Uterus (tissue), 4 donors: ENCODE measurements around the gene GPHB5. TPM values are rescaled to one million over a fixed set of nuclear protein-coding genes. Genes with fewer than 3 reads are reported as not detected.

Experiments
- DNase-seq, 2 donors: peaks; one replicate each; pipeline ENCODE4 v3.0.0-alpha.2; 2019 to 2020
- H3K27ac ChIP-seq, 2 donors: fragments of 200-600 bp; sonication (generic); 1 replicate in 1 of 2; 2 replicates in 1 of 2; pipeline ENCODE4 v1.5.1; 2016 to 2018
- H3K27me3 ChIP-seq, 2 donors: fragments of 200-600 bp; sonication (generic); one replicate each; pipeline ENCODE4 v1.5.1; 2018 to 2019; ENCODE audit warnings: control low read depth in 1 of 2
- H3K36me3 ChIP-seq, 2 donors: fragments of 200-600 bp; sonication (generic); one replicate each; pipeline ENCODE4 v1.5.1; 2019; ENCODE audit warnings: control low read depth in 1 of 2
- H3K4me1 ChIP-seq, 2 donors: fragments of 200-600 bp; sonication (generic); one replicate each; pipeline ENCODE4 v1.5.1; 2018 to 2019; ENCODE audit warnings: control low read depth in 1 of 2
- H3K4me3 ChIP-seq, 2 donors: fragments of 200-600 bp; sonication (generic); 1 replicate in 1 of 2; 2 replicates in 1 of 2; pipeline ENCODE4 v1.5.1; 2018 to 2019; ENCODE audit warnings: mild to moderate bottlenecking in 1 of 2
- H3K9me3 ChIP-seq, 2 donors: fragments of 200-600 bp; sonication (generic); one replicate each; pipeline ENCODE4 v1.5.1; 2019; ENCODE audit warnings: control low read depth in 1 of 2
- POLR2A ChIP-seq, 2 donors: fragments of 450-650 bp; IDR thresholded peaks; one replicate each; pipeline ENCODE4 v1.6.1; 2016; ENCODE audit warnings: antibody characterized with exemption in 2 of 2, mild to moderate bottlenecking in 1 of 2, moderate library complexity in 1 of 2
- intact Hi-C: fragments of 100-400 bp; cut with DNase I; formaldehyde crosslinking; loops from one replicate; pipeline ENCODE4 v1.15.1; 2023; ENCODE audit warnings: low total_unique reads
- total RNA-seq, 4 donors: library from RNA; depleted of rRNA in 3 of 4; stranded (reverse); fragments of >200 nt in 3 of 4; gene quantifications; one replicate each; pipeline versions ENCODE4 v1.1.0 to v1.2.4, GENCODE V29; 2014 to 2023
- TF ChIP-seq, protein P1 (sequence below), 4 experiments: fragments of 200-600 bp in 2 of 4; fragments of 450-650 bp in 2 of 4; sonication (generic) in 2 of 4; IDR thresholded peaks; one replicate each; pipeline ENCODE4 v1.5.1; 2016 to 2019; ENCODE audit warnings: antibody characterized with exemption in 4 of 4, mild to moderate bottlenecking in 2 of 4, moderate library complexity in 1 of 4
- donor health status: DM: yes; HTN: yes; CAD: no.

Gene GPHB5
- total RNA-seq, 4 donors from 2014 or later = not detected

GRCh38 chr14:63273129-63273528 is 45.6 kb downstream of the GPHB5 start:
- DNase-seq = no peak
- intact Hi-C loops = loop anchor here (10.0 kb wide), 1 partner anchor 98 kb away; no protein-coding TSS in a partner anchor
- no peak for TF ChIP-seq POLR2A (IDR thresholded peaks at IDR 0.05)
- TF ChIP-seq, protein P1, sequence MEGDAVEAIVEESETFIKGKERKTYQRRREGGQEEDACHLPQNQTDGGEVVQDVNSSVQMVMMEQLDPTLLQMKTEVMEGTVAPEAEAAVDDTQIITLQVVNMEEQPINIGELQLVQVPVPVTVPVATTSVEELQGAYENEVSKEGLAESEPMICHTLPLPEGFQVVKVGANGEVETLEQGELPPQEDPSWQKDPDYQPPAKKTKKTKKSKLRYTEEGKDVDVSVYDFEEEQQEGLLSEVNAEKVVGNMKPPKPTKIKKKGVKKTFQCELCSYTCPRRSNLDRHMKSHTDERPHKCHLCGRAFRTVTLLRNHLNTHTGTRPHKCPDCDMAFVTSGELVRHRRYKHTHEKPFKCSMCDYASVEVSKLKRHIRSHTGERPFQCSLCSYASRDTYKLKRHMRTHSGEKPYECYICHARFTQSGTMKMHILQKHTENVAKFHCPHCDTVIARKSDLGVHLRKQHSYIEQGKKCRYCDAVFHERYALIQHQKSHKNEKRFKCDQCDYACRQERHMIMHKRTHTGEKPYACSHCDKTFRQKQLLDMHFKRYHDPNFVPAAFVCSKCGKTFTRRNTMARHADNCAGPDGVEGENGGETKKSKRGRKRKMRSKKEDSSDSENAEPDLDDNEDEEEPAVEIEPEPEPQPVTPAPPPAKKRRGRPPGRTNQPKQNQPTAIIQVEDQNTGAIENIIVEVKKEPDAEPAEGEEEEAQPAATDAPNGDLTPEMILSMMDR (IDR thresholded peaks at IDR 0.05) = no peak
- no peaks in the 10 kb centered on the region for H3K27me3 ChIP-seq
- H3K36me3 ChIP-seq = no peaks in the 10 kb centered on the region
- H3K27ac ChIP-seq = peak overlapping the region; percentile 19 to 35
- no peaks in the 10 kb centered on the region for H3K4me1 ChIP-seq
- H3K9me3 ChIP-seq = no peaks in the 10 kb centered on the region
- H3K4me3 ChIP-seq = no peak overlapping the region

DNA sequence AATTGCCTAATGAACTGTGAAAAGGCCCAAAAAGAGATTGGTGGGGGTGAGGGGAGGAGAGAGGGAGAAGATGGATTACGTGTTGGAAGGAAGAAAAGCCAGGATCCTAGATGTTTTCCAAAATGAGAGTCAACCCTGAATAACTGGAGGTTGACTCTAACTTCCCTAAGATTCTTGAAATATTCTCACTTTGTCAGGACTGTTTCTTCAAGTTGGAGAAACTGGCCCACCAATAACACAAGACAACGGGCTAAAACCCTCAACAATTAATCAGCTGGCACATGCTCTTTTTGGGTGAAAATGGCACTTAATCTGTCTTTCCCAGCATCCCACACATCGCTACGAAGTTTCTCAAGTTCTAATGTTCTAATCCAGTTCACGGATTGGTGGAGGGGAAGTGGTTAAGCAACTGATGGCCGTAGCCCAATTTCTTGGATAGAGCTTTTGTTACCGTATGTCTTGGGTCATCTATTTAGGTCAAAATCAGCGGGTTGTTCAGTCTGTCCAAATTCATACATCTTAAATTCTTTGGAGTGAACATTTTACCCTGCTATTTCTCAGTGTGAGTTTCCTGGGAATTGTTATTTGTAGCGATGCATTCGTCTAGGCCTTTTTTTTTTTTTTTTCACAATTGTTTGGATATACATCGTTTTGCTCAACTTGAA is 49.0 kb downstream of the GPHB5 start:
- peak overlapping the region in 1 of 2 donors; percentile 50 for H3K27ac ChIP-seq
- H3K4me3 ChIP-seq = no peak overlapping the region

GRCh38 chr14:63268771-63269170 is 50.0 kb downstream of the GPHB5 start:
- DNase-seq = no peak
- Histone ChIP-seq H3K27me3 (no peaks in the 10 kb centered on the region), H3K36me3 (no peaks in the 10 kb centered on the region), H3K27ac (peak overlapping the region in 1 of 2 donors; percentile 50), H3K9me3 (no peaks in the 10 kb centered on the region), H3K4me3 (no peak overlapping the region), H3K4me1 (no peaks in the 10 kb centered on the region)
- intact Hi-C loops = no loop called here
- TF ChIP-seq, protein P1 (IDR thresholded peaks at IDR 0.05) = no peak
- TF ChIP-seq POLR2A (IDR thresholded peaks at IDR 0.05) = no peak

More for the DNA sequence above, 49.0 kb downstream of the GPHB5 start:
- DNase-seq = peak; percentile 45 to 46
- intact Hi-C loops = loop anchor here (10.0 kb wide), 1 partner anchor 95 kb away; no protein-coding TSS in a partner anchor
- TF ChIP-seq, protein P1 (IDR thresholded peaks at IDR 0.05) = no peak
- TF ChIP-seq POLR2A (IDR thresholded peaks at IDR 0.05) = no peak
- H3K36me3 ChIP-seq = no peaks in the 10 kb centered on the region
- H3K9me3 ChIP-seq = no peaks in the 10 kb centered on the region
- H3K27me3 ChIP-seq = no peaks in the 10 kb centered on the region
- no peaks in the 10 kb centered on the region for H3K4me1 ChIP-seq

GRCh38 chr14:63267171-63267570 is 51.6 kb downstream of the GPHB5 start:
- no peaks in the 10 kb centered on the region for H3K9me3 ChIP-seq
- no peaks in the 10 kb centered on the region for H3K36me3 ChIP-seq
- no peak for DNase-seq
- no peak for TF ChIP-seq POLR2A (IDR thresholded peaks at IDR 0.05)
- TF ChIP-seq, protein P1 (IDR thresholded peaks at IDR 0.05) = no peak
- intact Hi-C loops = no loop called here
- H3K4me3 ChIP-seq = no peak overlapping the region
- H3K27ac ChIP-seq = no peak overlapping the region
- H3K4me1 ChIP-seq = no peaks in the 10 kb centered on the region
- no peaks in the 10 kb centered on the region for H3K27me3 ChIP-seq

- Histone ChIP-seq H3K27ac (no peak overlapping the region), H3K27me3 (no peaks in the 10 kb centered on the region), H3K36me3 (no peaks in the 10 kb centered on the region)
Measured at GRCh38 chr14:63266106-63266505, 52.6 kb downstream of the GPHB5 start.

More at GRCh38 chr14:63266106-63266505, 52.6 kb downstream of the GPHB5 start:
- intact Hi-C loops = no loop called here
- H3K9me3 ChIP-seq = no peaks in the 10 kb centered on the region
- DNase-seq = no peak
- H3K4me1 ChIP-seq = no peaks in the 10 kb centered on the region
- no peak overlapping the region for H3K4me3 ChIP-seq
- TF ChIP-seq, protein P1 (IDR thresholded peaks at IDR 0.05) = no peak
- no peak for TF ChIP-seq POLR2A (IDR thresholded peaks at IDR 0.05)
